H1 (cell line): Measurements from ENCODE around the gene PKM. TPM values are rescaled to one million over a fixed set of nuclear protein-coding genes. Genes with fewer than 3 reads are reported as not detected.

ENCODE experiments used
- CTCF ChIA-PET: fragments of 300-600 bp; sonication (Branson Sonifier 250); formaldehyde crosslinking; loops from one replicate; lab custom pipeline; 2021; ENCODE audit not compliant: partially characterized antibody; lab: Charles Lee
- POLR2A ChIA-PET: fragments of 300-600 bp; sonication (Branson Sonifier 250); formaldehyde crosslinking; loops from one replicate; lab custom pipeline; 2021; ENCODE audit warnings: inconsistent platforms; ENCODE audit not compliant: partially characterized antibody; lab: Charles Lee
- DNase-seq, 2 experiments: peaks; one replicate each; pipeline versions ENCODE4 v3.0.0 to v3.0.0-alpha.2; 2010 to 2022; ENCODE audit warnings: low spot score in 2 of 2, low read depth in 1 of 2, mixed read lengths in 1 of 2
- FAIRE-seq: peaks from 2 replicates; lab custom pipeline; 2011; peaks lifted over from hg19 to GRCh38; lab: Jason Lieb, UNC
- H2AFZ ChIP-seq: 2 replicates; pipeline ENCODE4 v1.8.1; 2012; ENCODE audit warnings: low read length, inconsistent platforms
- H2AK5ac ChIP-seq: 2 replicates; pipeline ENCODE4 v1.6.1; 2013; ENCODE audit warnings: low read depth, low read length
- H2BK120ac ChIP-seq: replicated peaks from 2 replicates; pipeline ENCODE3; 2013; ENCODE audit warnings: low read depth, low read length, inconsistent platforms
- H2BK12ac ChIP-seq: 2 replicates; pipeline ENCODE4 v1.6.1; 2013; ENCODE audit warnings: low read depth, low read length
- H2BK15ac ChIP-seq: 2 replicates; pipeline ENCODE4 v1.6.1; 2013; ENCODE audit warnings: low read length
- H2BK20ac ChIP-seq: 2 replicates; pipeline ENCODE4 v1.6.1; 2013; ENCODE audit warnings: low read length
- H2BK5ac ChIP-seq: 2 replicates; pipeline ENCODE4 v1.6.1; 2013; ENCODE audit warnings: low read depth, low read length
- H3K14ac ChIP-seq: 2 replicates; pipeline ENCODE4 v1.6.1; 2013; ENCODE audit warnings: inconsistent platforms; ENCODE audit not compliant: insufficient read length
- H3K18ac ChIP-seq: 2 replicates; pipeline ENCODE4 v1.6.1; 2013; ENCODE audit warnings: low read length; ENCODE audit errors: extremely low read depth
- H3K23ac ChIP-seq: 2 replicates; pipeline ENCODE4 v1.6.1; 2013; ENCODE audit warnings: inconsistent platforms; ENCODE audit not compliant: insufficient read length
- H3K23me2 ChIP-seq: 2 replicates; pipeline ENCODE4 v1.6.1; 2013; ENCODE audit warnings: low read depth, low read length
- H3K27ac ChIP-seq: 2 replicates; pipeline ENCODE4 v1.6.1; 2011; ENCODE audit warnings: low read depth, low read length, inconsistent platforms
- H3K27me3 ChIP-seq, 4 experiments: replicated peaks in 1 of 4; 1 replicate in 1 of 4; 2 replicates in 3 of 4; pipeline versions ENCODE4 v1.6.1 to v1.8.1; 2011 to 2013; ENCODE audit warnings: low read length in 3 of 4, mild to moderate bottlenecking in 3 of 4, inconsistent platforms in 2 of 4, mixed read lengths in 2 of 4, moderate library complexity in 1 of 4; ENCODE audit not compliant: control insufficient read depth in 3 of 4, insufficient read depth in 3 of 4; ENCODE audit errors: extremely low read depth in 1 of 4
- H3K36me3 ChIP-seq, 4 experiments: 2 replicates each; pipeline versions ENCODE4 v1.6.1 to v1.8.1; 2011 to 2013; ENCODE audit warnings: mild to moderate bottlenecking in 4 of 4, low read length in 3 of 4, moderate library complexity in 2 of 4, control low read depth in 1 of 4, inconsistent platforms in 1 of 4; ENCODE audit not compliant: insufficient read depth in 4 of 4, control insufficient read depth in 2 of 4
- H3K4ac ChIP-seq: replicated peaks from 2 replicates; pipeline ENCODE3; 2013; ENCODE audit warnings: low read length, low read depth, mixed read lengths, inconsistent platforms; ENCODE audit not compliant: insufficient read length
- H3K4me1 ChIP-seq, 4 experiments: replicated peaks in 1 of 4; 1 replicate in 1 of 4; 2 replicates in 3 of 4; pipeline versions ENCODE4 v1.6.1 to v1.8.1; 2011 to 2013; ENCODE audit warnings: low read length in 3 of 4, inconsistent platforms in 2 of 4, mixed read lengths in 1 of 4; ENCODE audit not compliant: insufficient read depth in 4 of 4, control insufficient read depth in 3 of 4
- H3K4me2 ChIP-seq, 2 experiments: 2 replicates each; pipeline versions ENCODE4 v1.6.1 to v1.8.1; 2011 to 2013; ENCODE audit warnings: low read depth in 2 of 2, low read length in 2 of 2, control low read depth in 1 of 2, inconsistent platforms in 1 of 2, mild to moderate bottlenecking in 1 of 2; ENCODE audit not compliant: insufficient read depth in 1 of 2
- H3K4me3 ChIP-seq, 4 experiments: fragments of 200-600, 300-600 bp in 1 of 4; sonication (generic), shearing (Covaris generic), sonication (Bioruptor Twin) in 1 of 4; 2 replicates each; pipeline versions ENCODE4 v1.5.1 to v1.8.1; 2011 to 2016; ENCODE audit warnings: low read length in 4 of 4, low read depth in 3 of 4, control low read depth in 2 of 4, inconsistent platforms in 2 of 4, mild to moderate bottlenecking in 2 of 4, mixed read lengths in 1 of 4, moderate library complexity in 1 of 4; ENCODE audit not compliant: insufficient read depth in 2 of 4; ENCODE audit errors: extremely low read depth in 1 of 4
- H3K56ac ChIP-seq: replicated peaks from 2 replicates; pipeline ENCODE3; 2013; ENCODE audit warnings: low read depth, mild to moderate bottlenecking, mixed read lengths, low read length, inconsistent platforms; ENCODE audit not compliant: insufficient read length
- H3K79me1 ChIP-seq: 2 replicates; pipeline ENCODE4 v1.6.1; 2013; ENCODE audit warnings: low read depth, low read length, control low read depth
- H3K79me2 ChIP-seq, 2 experiments: 2 replicates each; pipeline versions ENCODE4 v1.6.1 to v1.8.1; 2012 to 2013; ENCODE audit warnings: low read length in 2 of 2, mild to moderate bottlenecking in 2 of 2, inconsistent platforms in 1 of 2; ENCODE audit not compliant: insufficient read depth in 2 of 2, control insufficient read depth in 1 of 2
- H3K9ac ChIP-seq, 4 experiments: replicated peaks in 1 of 4; 1 replicate in 1 of 4; 2 replicates in 3 of 4; pipeline versions ENCODE4 v1.6.1 to v1.8.1; 2011 to 2013; ENCODE audit warnings: low read depth in 3 of 4, low read length in 3 of 4, control low read depth in 2 of 4, mild to moderate bottlenecking in 2 of 4, moderate library complexity in 2 of 4, inconsistent platforms in 1 of 4; ENCODE audit errors: extremely low read depth in 1 of 4
- H3K9me3 ChIP-seq, 2 experiments: 2 replicates each; pipeline versions ENCODE4 v1.6.1 to v1.8.1; 2012 to 2013; ENCODE audit warnings: mild to moderate bottlenecking in 2 of 2, moderate library complexity in 2 of 2, control low read depth in 1 of 2, inconsistent platforms in 1 of 2, low read depth in 1 of 2, low read length in 1 of 2, mixed read lengths in 1 of 2; ENCODE audit not compliant: insufficient read depth in 2 of 2
- H4K20me1 ChIP-seq, 2 experiments: replicated peaks in 1 of 2; 2 replicates each; pipeline versions ENCODE3 to v1.8.1; 2011 to 2013; ENCODE audit warnings: inconsistent platforms in 2 of 2, low read length in 2 of 2, mild to moderate bottlenecking in 1 of 2; ENCODE audit not compliant: insufficient read depth in 2 of 2, control insufficient read depth in 1 of 2
- H4K5ac ChIP-seq: 2 replicates; pipeline ENCODE4 v1.6.1; 2013; ENCODE audit warnings: low read length, low read depth, mixed read lengths, inconsistent platforms; ENCODE audit not compliant: insufficient read length
- H4K8ac ChIP-seq: 2 replicates; pipeline ENCODE4 v1.8.0; 2013; ENCODE audit warnings: mild to moderate bottlenecking, moderate library complexity, low read length, inconsistent platforms; ENCODE audit not compliant: insufficient read depth; ENCODE audit errors: extremely low read depth
- H4K91ac ChIP-seq: replicated peaks from 2 replicates; pipeline ENCODE3; 2013; ENCODE audit warnings: low read length, mixed read lengths, inconsistent platforms; ENCODE audit not compliant: insufficient read length
- CEBPB ChIP-seq: IDR thresholded peaks from 2 replicates; pipeline ENCODE4 v1.6.1; 2012; ENCODE audit warnings: low read depth, low read length
- EZH2 ChIP-seq: fragments of 200-600 bp; sonication (generic); IDR thresholded peaks from 2 replicates; pipeline ENCODE4 v1.7.1; 2012; ENCODE audit warnings: low read depth, mild to moderate bottlenecking, moderate library complexity, low read length, inconsistent platforms; ENCODE audit not compliant: severe bottlenecking
- GTF2F1 ChIP-seq: IDR thresholded peaks from 2 replicates; pipeline ENCODE4 v1.6.1; 2012; ENCODE audit warnings: low read depth, low read length, improper control_type of control experiment, borderline replicate concordance
- HDAC2 ChIP-seq, 2 experiments: fragments of 300-600 bp in 1 of 2; sonication (generic) in 1 of 2; IDR thresholded peaks; 2 replicates each; pipeline ENCODE4 v1.6.1; 2011 to 2012; ENCODE audit warnings: low read depth in 2 of 2, low read length in 2 of 2, mild to moderate bottlenecking in 2 of 2, moderate library complexity in 2 of 2, borderline replicate concordance in 1 of 2, inconsistent platforms in 1 of 2
- POU5F1 ChIP-seq: IDR thresholded peaks from 2 replicates; pipeline ENCODE4 v1.6.1; 2011; ENCODE audit warnings: low read depth, mild to moderate bottlenecking, low read length, moderate library complexity
- RAD21 ChIP-seq, 2 experiments: IDR thresholded peaks in 1 of 2; conservative IDR thresholded peaks in 1 of 2; 2 replicates each; pipeline ENCODE4 v1.6.1; 2011; ENCODE audit warnings: low read depth in 2 of 2, low read length in 2 of 2, improper control_type of control experiment in 1 of 2, inconsistent platforms in 1 of 2, mild to moderate bottlenecking in 1 of 2, moderate library complexity in 1 of 2
- SIN3A ChIP-seq, 2 experiments: IDR thresholded peaks in 1 of 2; conservative IDR thresholded peaks in 1 of 2; 2 replicates each; pipeline ENCODE4 v1.6.1; 2011 to 2012; ENCODE audit warnings: low read length in 2 of 2, improper control_type of control experiment in 1 of 2, low read depth in 1 of 2, mild to moderate bottlenecking in 1 of 2
- TBP ChIP-seq: IDR thresholded peaks from 2 replicates; pipeline ENCODE4 v1.6.1; 2011; ENCODE audit warnings: low read depth, low read length, improper control_type of control experiment
- TEAD4 ChIP-seq: IDR thresholded peaks from 2 replicates; pipeline ENCODE4 v1.6.1; 2012; ENCODE audit warnings: low read depth, low read length, inconsistent platforms, mixed read lengths
- WGBS, 2 experiments: shearing (Covaris generic) in 1 of 2; methylation state at CpG; one replicate each; pipeline versions ENCODE4 v1.1.6 to v1.1.7; 2013 to 2015; ENCODE audit warnings: low lambda C conversion rate in 2 of 2, mixed read lengths in 2 of 2, inconsistent platforms in 1 of 2, low coverage in 1 of 2, missing lambda C conversion rate in 1 of 2; ENCODE audit not compliant: insufficient replicate concordance in 2 of 2, insufficient coverage in 1 of 2, insufficient read length in 1 of 2; ENCODE audit errors: extremely low coverage in 1 of 2, missing lambda C conversion rate in 1 of 2; 5-methylcytosine and 5-hydroxymethylcytosine counted together
- polyA plus RNA-seq, 7 experiments: library from polyadenylated mRNA; depleted of rRNA in 3 of 7; stranded (reverse) in 5 of 7; unstranded in 2 of 7; fragments of >200 nt in 5 of 7; fragments of 200-250 nt in 2 of 7; gene quantifications; 1 replicate in 5 of 7; 2 replicates in 1 of 7; 4 replicates in 1 of 7; pipeline versions ENCODE4 v1.2.1 to v1.2.3, GENCODE V29; 2011 to 2013; ENCODE audit warnings: missing spikeins in 2 of 7, mixed read lengths in 2 of 7
- total RNA-seq: library from RNA; stranded (reverse); fragmentation: NEBNext Ultra II Directional; extraction: Animal tissue kit (Norgen Biotek cat#: 25700); gene quantifications from 2 replicates; pipeline ENCODE4 v1.2.1, GENCODE V29; 2021
- TF ChIP-seq, protein P1 (sequence below): IDR thresholded peaks from 2 replicates; pipeline ENCODE4 v1.6.1; 2011; ENCODE audit warnings: low read depth, mild to moderate bottlenecking, low read length; ENCODE audit not compliant: insufficient read depth
- TF ChIP-seq, protein P2 (sequence below): IDR thresholded peaks from 2 replicates; pipeline ENCODE4 v1.6.1; 2011; ENCODE audit warnings: low read length, improper control_type of control experiment

PKM gene
- total and polyA plus RNA-seq, 2 of the 8 experiments (the other 6 are each of a cell fraction or from before 2014, with no cell fraction given): 780 to 856 TPM

DNA sequence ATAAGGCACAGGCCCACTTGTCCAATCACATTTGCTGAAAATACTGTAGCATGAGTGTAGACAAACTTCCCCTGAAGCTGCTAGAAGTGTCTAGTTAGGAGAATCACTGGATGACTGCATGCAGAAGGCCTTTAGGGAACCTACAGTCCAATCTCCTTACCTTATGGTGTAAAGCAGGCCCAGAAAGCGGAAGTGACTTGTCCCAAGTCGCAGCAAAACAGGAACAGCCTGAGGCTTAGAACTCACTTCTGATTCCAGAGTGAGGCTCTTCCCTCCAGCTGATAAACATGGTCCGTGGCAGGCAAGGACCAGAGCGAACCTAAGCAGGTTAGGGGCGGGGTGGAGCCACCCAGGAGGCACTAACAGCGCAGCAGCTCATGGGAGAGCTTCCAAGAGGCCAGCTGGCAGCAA lies 35.9 kb downstream of the PKM start:
- Histone ChIP-seq H4K91ac (no peak overlapping the region), H3K4me3 (no peak overlapping the region), H4K5ac (no peak overlapping the region), H3K79me2 (no peaks in the 10 kb centered on the region), H2BK120ac (no peak overlapping the region), H3K4ac (no peak overlapping the region), H3K9me3 (no peaks in the 10 kb centered on the region), H3K79me1 (no peaks in the 10 kb centered on the region), H3K18ac (no peak overlapping the region), H2AFZ (no peak overlapping the region), H2BK15ac (no peak overlapping the region), H3K4me2 (no peak overlapping the region), H3K14ac (no peak overlapping the region), H4K20me1 (peaks cover 4 to 11% of the 10 kb centered on the region in 2 experiments), H2BK5ac (no peak overlapping the region), H3K27me3 (peaks cover 7 to 21% (median 17%) of the 10 kb centered on the region in 4 experiments; a peak in 6 of 7 replicates), H3K56ac (no peak overlapping the region), H2BK20ac (no peak overlapping the region), H2AK5ac (no peak overlapping the region), H3K9ac (no peak overlapping the region), H2BK12ac (no peak overlapping the region), H3K23me2 (peaks cover 9% of the 10 kb centered on the region), H3K36me3 (peaks cover 8 to 12% (median 11%) of the 10 kb centered on the region in 4 experiments; a peak in 7 of 8 replicates), H3K27ac (no peak overlapping the region), H3K4me1 (peaks cover 2 to 8% (median 4%) of the 10 kb centered on the region in 4 experiments; a peak in 6 of 7 replicates), H4K8ac (no peak overlapping the region), H3K23ac (no peak overlapping the region)
- ChIA-PET CTCF (interaction anchor here (1.4 kb wide), 2 partner anchors 36 to 84 kb away, joined by 3 to 4 read pairs; no protein-coding TSS in a partner anchor), POLR2A (interaction anchor here (1.1 to 4.4 kb wide), 3 partner anchors 16 to 36 kb away, joined by 3 to 33 read pairs (median 4); partner anchors contain the start of gene PKM)
- DNase-seq (no peak), FAIRE-seq (no peak)
- WGBS, 2 experiments: 78% methylated on average over 6 of the region's 6 CpGs; no CpG with 5 or more reads in 1 of the 2 experiments
- TF ChIP-seq SIN3A (conservative IDR thresholded peaks at IDR 0.05 in 1 of 2, IDR thresholded peaks at IDR 0.05 in 1 of 2; ENCODE audit: low read depth in 1 of 2, low read length in 2 of 2) (no peak), GTF2F1 (no peak), TEAD4 (no peak), HDAC2 (IDR thresholded peaks at IDR 0.05; ENCODE audit: borderline replicate concordance in 1 of 2, low read depth in 2 of 2, low read length in 2 of 2) (no peak), EZH2 (no peak), POU5F1 (no peak), TBP (no peak), RAD21 (IDR thresholded peaks at IDR 0.05 in 1 of 2, conservative IDR thresholded peaks at IDR 0.05 in 1 of 2; ENCODE audit: low read depth in 2 of 2, low read length in 2 of 2) (no peak), CEBPB (no peak)
- TF ChIP-seq, protein P1, sequence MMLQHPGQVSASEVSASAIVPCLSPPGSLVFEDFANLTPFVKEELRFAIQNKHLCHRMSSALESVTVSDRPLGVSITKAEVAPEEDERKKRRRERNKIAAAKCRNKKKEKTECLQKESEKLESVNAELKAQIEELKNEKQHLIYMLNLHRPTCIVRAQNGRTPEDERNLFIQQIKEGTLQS: no peak
- TF ChIP-seq, protein P2, sequence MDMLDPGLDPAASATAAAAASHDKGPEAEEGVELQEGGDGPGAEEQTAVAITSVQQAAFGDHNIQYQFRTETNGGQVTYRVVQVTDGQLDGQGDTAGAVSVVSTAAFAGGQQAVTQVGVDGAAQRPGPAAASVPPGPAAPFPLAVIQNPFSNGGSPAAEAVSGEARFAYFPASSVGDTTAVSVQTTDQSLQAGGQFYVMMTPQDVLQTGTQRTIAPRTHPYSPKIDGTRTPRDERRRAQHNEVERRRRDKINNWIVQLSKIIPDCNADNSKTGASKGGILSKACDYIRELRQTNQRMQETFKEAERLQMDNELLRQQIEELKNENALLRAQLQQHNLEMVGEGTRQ: no peak
